K562 (cell line): ENCODE measurements around the gene MPP7. TPM values are rescaled to one million over a fixed set of nuclear protein-coding genes. Genes with fewer than 3 reads are reported as not detected.

Experiments used
- ATAC-seq: fragments of 200-7000 bp; cut with Tn5 transposase; 3 replicates; pipeline ENCODE4 v1.9.1; 2020; ENCODE audit warnings: moderate library complexity
- BruUV-seq: library from RNA; stranded (reverse); fragments of 400-500 nt; replicated peaks from 2 replicates; lab custom pipeline; 2021; lab: Mats Ljungman, UMichigan
- CTCF ChIA-PET: fragments of 300-600 bp; formaldehyde crosslinking; extraction: SDS; loops from one replicate; lab custom pipeline; 2021; ENCODE audit warnings: low intra/inter-chr PET ratio; lab: Yijun Ruan, JAX
- POLR2A ChIA-PET: fragments of 300-600, 350-650 bp; sonication (Branson Sonifier 250); formaldehyde crosslinking; extraction: SDS; loops from one replicate; lab custom pipeline; 2021; ENCODE audit warnings: antibody characterized with exemption, inconsistent platforms; lab: Yijun Ruan, JAX
- DNase-seq, 4 experiments: peaks; one replicate each; pipeline versions ENCODE4 v3.0.0 to v3.0.0-alpha.2; 2011 to 2018; ENCODE audit warnings: low spot score in 3 of 4, mixed read lengths in 3 of 4; ENCODE audit errors: extremely low read depth in 1 of 4
- FAIRE-seq: peaks from 2 replicates; lab custom pipeline; 2011; peaks lifted over from hg19 to GRCh38; lab: Jason Lieb, UNC
- H2AFZ ChIP-seq: 2 replicates; pipeline ENCODE4 v1.6.0; 2011; ENCODE audit warnings: low read depth, low read length, control low read depth, inconsistent platforms
- H3K27ac ChIP-seq: fragments of 200-600 bp; 3 replicates; pipeline ENCODE4 v1.8.0; 2011; ENCODE audit warnings: low read depth, mild to moderate bottlenecking, control low read depth, inconsistent platforms, low read length, moderate library complexity, mixed read lengths; ENCODE audit errors: extremely low read depth
- H3K27me3 ChIP-seq, 2 experiments: fragments of 300-600 bp in 1 of 2; 2 replicates in 1 of 2; 3 replicates in 1 of 2; pipeline versions ENCODE4 v1.6.0 to v1.8.0; 2011; ENCODE audit warnings: inconsistent platforms in 2 of 2, low read length in 2 of 2, mild to moderate bottlenecking in 1 of 2, mixed read lengths in 1 of 2, moderate library complexity in 1 of 2; ENCODE audit not compliant: control insufficient read depth in 2 of 2, insufficient read depth in 2 of 2
- H3K36me3 ChIP-seq: fragments of 300-600 bp; 3 replicates; pipeline ENCODE4 v1.8.0; 2011; ENCODE audit warnings: mild to moderate bottlenecking, low read length, inconsistent platforms; ENCODE audit not compliant: control insufficient read depth, insufficient read depth
- H3K4me1 ChIP-seq, 2 experiments: fragments of 200-600 bp in 1 of 2; replicated peaks in 1 of 2; 2 replicates in 1 of 2; 3 replicates in 1 of 2; pipeline versions ENCODE4 v1.5.1 to v1.8.0; 2011; ENCODE audit warnings: inconsistent platforms in 2 of 2, low read length in 2 of 2, mild to moderate bottlenecking in 1 of 2, mixed read lengths in 1 of 2, moderate library complexity in 1 of 2; ENCODE audit not compliant: control insufficient read depth in 2 of 2, insufficient read depth in 2 of 2
- H3K4me2 ChIP-seq: 2 replicates; pipeline ENCODE4 v1.6.1; 2011; ENCODE audit warnings: low read length, control low read depth, inconsistent platforms, mixed read lengths; ENCODE audit not compliant: insufficient read depth
- H3K4me3 ChIP-seq: fragments of 200-600 bp; sonication (generic), shearing (Covaris generic); 2 replicates; pipeline ENCODE4 v1.5.1; 2016; ENCODE audit warnings: control low read depth, inconsistent platforms
- H3K79me2 ChIP-seq: fragments of 200-600 bp; 3 replicates; pipeline ENCODE4 v1.8.0; 2011; ENCODE audit warnings: low read length, inconsistent platforms; ENCODE audit not compliant: control insufficient read depth, insufficient read depth
- H3K9ac ChIP-seq, 2 experiments: 2 replicates each; pipeline versions ENCODE4 v1.6.0 to v1.6.1; 2011; ENCODE audit warnings: low read depth in 2 of 2, low read length in 2 of 2, control low read depth in 1 of 2, inconsistent platforms in 1 of 2, mild to moderate bottlenecking in 1 of 2, mixed read lengths in 1 of 2; ENCODE audit not compliant: insufficient read depth in 1 of 2
- H3K9me1 ChIP-seq: one replicate; pipeline ENCODE4 v1.6.0; 2011; ENCODE audit warnings: inconsistent platforms, mild to moderate bottlenecking, low read length, moderate library complexity; ENCODE audit not compliant: control insufficient read depth, insufficient read depth
- H3K9me3 ChIP-seq: replicated peaks from 2 replicates; pipeline ENCODE4 v1.5.1; 2011; ENCODE audit warnings: low read depth, low read length, inconsistent platforms; ENCODE audit not compliant: control insufficient read depth, insufficient read depth
- H4K20me1 ChIP-seq: replicated peaks from 2 replicates; pipeline ENCODE4 v1.6.1; 2011; ENCODE audit warnings: low read length, inconsistent platforms, mixed read lengths; ENCODE audit not compliant: control insufficient read depth, insufficient read depth
- CBX3 ChIP-seq, 2 experiments: IDR thresholded peaks; 1 replicate in 1 of 2; 2 replicates in 1 of 2; pipeline ENCODE4 v1.6.1; 2012; ENCODE audit warnings: inconsistent platforms in 2 of 2, low read length in 2 of 2, borderline replicate concordance in 1 of 2, control low read depth in 1 of 2
- POLR2B ChIP-seq: fragments of 450-650 bp; IDR thresholded peaks from 2 replicates; pipeline ENCODE4 v1.6.1; 2018; ENCODE audit warnings: low read depth; ENCODE audit not compliant: partially characterized antibody
- SMARCA5 ChIP-seq: fragments of 450-650 bp; IDR thresholded peaks from 2 replicates; pipeline ENCODE4 v1.6.1; 2016
- STAT5B ChIP-seq: fragments of 250-450 bp; sonication (Bioruptor Pico); IDR thresholded peaks from 2 replicates; pipeline ENCODE4 v1.8.0; 2021; ENCODE audit warnings: mild to moderate bottlenecking, inconsistent platforms
- ZFX ChIP-seq: sonication (generic); formaldehyde crosslinking; IDR thresholded peaks from 2 replicates; pipeline ENCODE4 v1.8.0; 2022; ENCODE audit warnings: mild to moderate bottlenecking, missing genetic modification reagents, moderate library complexity
- ZNF175 ChIP-seq: fragments of 200-800 bp; sonication (Bioruptor generic); IDR thresholded peaks from 2 replicates; pipeline ENCODE4 v1.6.1; 2016; ENCODE audit warnings: low read depth, mild to moderate bottlenecking, missing genetic modification characterization, missing compliant biosample characterization
- ZNF77 ChIP-seq: fragments of 250-450 bp; sonication (Bioruptor Pico); IDR thresholded peaks from 2 replicates; pipeline ENCODE4 v1.5.0; 2020
- WGBS: fragments of 100-300 bp; shearing (Covaris generic); methylation state at CpG from one replicate; pipeline ENCODE4 v1.1.6; 2016; ENCODE audit warnings: low coverage, mixed read lengths; ENCODE audit not compliant: insufficient coverage; ENCODE audit errors: missing lambda C conversion rate; 5-methylcytosine and 5-hydroxymethylcytosine counted together
- in situ Hi-C: fragments of 300-500 bp; cut with MboI; formaldehyde crosslinking; loops from 4 replicates; pipeline ENCODE4 v1.15.0; 2018; ENCODE audit warnings: inconsistent platforms, mixed read lengths
- intact Hi-C: fragments of 100-400 bp; cut with micrococcal nuclease; formaldehyde crosslinking; loops from 2 replicates; pipeline ENCODE4 v1.14.2; 2022
- polyA plus RNA-seq, 8 experiments: library from polyadenylated mRNA; depleted of rRNA in 4 of 8; stranded (reverse) in 5 of 8; unstranded in 3 of 8; fragments of >200 nt; fragmentation: Nextera tagmentation in 2 of 8; fragmentation: Illumina TruSeq in 1 of 8; extraction: Ambion mirVana in 2 of 8; extraction: Trizol in 1 of 8; gene quantifications; 2 replicates each; pipeline versions ENCODE4 v1.2.1 to v1.2.3, GENCODE V29; 2011 to 2014; ENCODE audit warnings: inconsistent platforms in 1 of 8, missing spikeins in 1 of 8
- total RNA-seq, 7 experiments: library from RNA; depleted of rRNA in 6 of 7; stranded (reverse); fragments of >200 nt in 6 of 7; fragmentation: Illumina TruSeq in 2 of 7; extraction: Trizol in 2 of 7; gene quantifications; 2 replicates each; pipeline versions ENCODE4 v1.2.1 to v1.2.3, GENCODE V29; 2011 to 2021; ENCODE audit warnings: low replicate concordance in 1 of 7
- TF ChIP-seq, protein P1 (sequence below): IDR thresholded peaks from 3 replicates; pipeline ENCODE4 v1.6.1; 2011; ENCODE audit warnings: borderline replicate concordance, mild to moderate bottlenecking, moderate library complexity; ENCODE audit not compliant: insufficient read length; ENCODE audit errors: extremely low read depth
- TF ChIP-seq, protein P2 (sequence below): sonication (generic); formaldehyde crosslinking; IDR thresholded peaks from 2 replicates; pipeline ENCODE4 v1.8.0; 2022; ENCODE audit warnings: mild to moderate bottlenecking, missing genetic modification reagents
- TF ChIP-seq, protein P3 (sequence below): fragments of 450-650 bp; IDR thresholded peaks from 2 replicates; pipeline ENCODE4 v1.6.1; 2017; ENCODE audit warnings: antibody characterized with exemption
- TF ChIP-seq, protein P4 (sequence below): fragments of 450-650 bp; formaldehyde crosslinking; IDR thresholded peaks from 2 replicates; pipeline ENCODE4 v1.4.0; 2022; ENCODE audit warnings: mild to moderate bottlenecking, moderate library complexity
- TF ChIP-seq, protein P5 (sequence below): sonication (generic); formaldehyde crosslinking; IDR thresholded peaks from 2 replicates; pipeline ENCODE4 v1.9.0; 2022; ENCODE audit warnings: mild to moderate bottlenecking, missing genetic modification reagents
- TF ChIP-seq, protein P6 (sequence below): sonication (generic); formaldehyde crosslinking; IDR thresholded peaks from 2 replicates; pipeline ENCODE4 v1.4.0; 2020; ENCODE audit warnings: mild to moderate bottlenecking, missing genetic modification reagents

MPP7 gene
- total and polyA plus RNA-seq, 9 of the 15 experiments (the other 6 are each of a cell fraction or from before 2014, with no cell fraction given) = 0.03 to 0.50 (median 0.23) TPM

DNA sequence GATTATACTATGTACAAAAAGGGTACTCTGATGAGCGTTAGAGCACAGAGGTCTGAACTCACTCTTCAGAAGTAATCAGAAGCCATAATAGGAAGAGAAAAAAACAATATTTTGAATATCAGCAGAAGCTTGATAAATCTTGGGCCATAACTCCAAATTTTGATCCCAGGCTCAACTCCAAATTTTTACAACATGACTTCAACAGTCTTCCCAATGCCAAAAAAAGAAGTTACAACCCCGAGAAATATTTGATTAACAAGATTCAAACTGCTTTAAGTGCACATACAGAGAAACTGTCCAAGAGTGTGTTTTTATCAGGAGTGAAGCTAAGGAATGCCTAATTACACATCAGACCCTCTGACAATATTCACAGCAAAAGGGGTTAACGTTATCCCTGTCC lies 7.5 kb downstream of the MPP7 start:
- CTCF ChIA-PET = no interaction called here
- H3K9me3 ChIP-seq = no peaks in the 10 kb centered on the region
- ATAC-seq = no peak
- no peak for FAIRE-seq
- POLR2A ChIA-PET = no interaction called here
- H3K9me1 ChIP-seq = no peaks in the 10 kb centered on the region
- H3K4me2 ChIP-seq = no peak overlapping the region
- WGBS = 3% methylated on average over 3 of the region's 3 CpGs
- in situ Hi-C loops = no loop called here
- no peak overlapping the region for H3K4me3 ChIP-seq
- H3K27me3 ChIP-seq = peaks cover 6 to 14% of the 10 kb centered on the region in 2 experiments; a peak in 2 of 5 replicates
- H3K79me2 ChIP-seq = no peaks in the 10 kb centered on the region
- no peaks in the 10 kb centered on the region for H3K36me3 ChIP-seq
- intact Hi-C loops = no loop called here
- no peaks in the 10 kb centered on the region for H3K4me1 ChIP-seq
- H3K9ac ChIP-seq = no peak overlapping the region
- H4K20me1 ChIP-seq = no peaks in the 10 kb centered on the region
- no peak for DNase-seq
- H2AFZ ChIP-seq = no peak overlapping the region
- H3K27ac ChIP-seq = no peak overlapping the region
- no TSS peak for BruUV-seq
- TF ChIP-seq, protein P1, sequence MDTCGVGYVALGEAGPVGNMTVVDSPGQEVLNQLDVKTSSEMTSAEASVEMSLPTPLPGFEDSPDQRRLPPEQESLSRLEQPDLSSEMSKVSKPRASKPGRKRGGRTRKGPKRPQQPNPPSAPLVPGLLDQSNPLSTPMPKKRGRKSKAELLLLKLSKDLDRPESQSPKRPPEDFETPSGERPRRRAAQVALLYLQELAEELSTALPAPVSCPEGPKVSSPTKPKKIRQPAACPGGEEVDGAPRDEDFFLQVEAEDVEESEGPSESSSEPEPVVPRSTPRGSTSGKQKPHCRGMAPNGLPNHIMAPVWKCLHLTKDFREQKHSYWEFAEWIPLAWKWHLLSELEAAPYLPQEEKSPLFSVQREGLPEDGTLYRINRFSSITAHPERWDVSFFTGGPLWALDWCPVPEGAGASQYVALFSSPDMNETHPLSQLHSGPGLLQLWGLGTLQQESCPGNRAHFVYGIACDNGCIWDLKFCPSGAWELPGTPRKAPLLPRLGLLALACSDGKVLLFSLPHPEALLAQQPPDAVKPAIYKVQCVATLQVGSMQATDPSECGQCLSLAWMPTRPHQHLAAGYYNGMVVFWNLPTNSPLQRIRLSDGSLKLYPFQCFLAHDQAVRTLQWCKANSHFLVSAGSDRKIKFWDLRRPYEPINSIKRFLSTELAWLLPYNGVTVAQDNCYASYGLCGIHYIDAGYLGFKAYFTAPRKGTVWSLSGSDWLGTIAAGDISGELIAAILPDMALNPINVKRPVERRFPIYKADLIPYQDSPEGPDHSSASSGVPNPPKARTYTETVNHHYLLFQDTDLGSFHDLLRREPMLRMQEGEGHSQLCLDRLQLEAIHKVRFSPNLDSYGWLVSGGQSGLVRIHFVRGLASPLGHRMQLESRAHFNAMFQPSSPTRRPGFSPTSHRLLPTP = no peak
- TF ChIP-seq, protein P2, sequence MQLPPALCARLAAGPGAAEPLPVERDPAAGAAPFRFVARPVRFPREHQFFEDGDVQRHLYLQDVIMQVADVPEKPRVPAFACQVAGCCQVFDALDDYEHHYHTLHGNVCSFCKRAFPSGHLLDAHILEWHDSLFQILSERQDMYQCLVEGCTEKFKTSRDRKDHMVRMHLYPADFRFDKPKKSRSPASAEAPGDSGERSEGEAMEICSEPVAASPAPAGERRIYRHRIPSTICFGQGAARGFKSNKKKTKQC (CRISPR knock-in tag) = no peak
- TF ChIP-seq, protein P3, sequence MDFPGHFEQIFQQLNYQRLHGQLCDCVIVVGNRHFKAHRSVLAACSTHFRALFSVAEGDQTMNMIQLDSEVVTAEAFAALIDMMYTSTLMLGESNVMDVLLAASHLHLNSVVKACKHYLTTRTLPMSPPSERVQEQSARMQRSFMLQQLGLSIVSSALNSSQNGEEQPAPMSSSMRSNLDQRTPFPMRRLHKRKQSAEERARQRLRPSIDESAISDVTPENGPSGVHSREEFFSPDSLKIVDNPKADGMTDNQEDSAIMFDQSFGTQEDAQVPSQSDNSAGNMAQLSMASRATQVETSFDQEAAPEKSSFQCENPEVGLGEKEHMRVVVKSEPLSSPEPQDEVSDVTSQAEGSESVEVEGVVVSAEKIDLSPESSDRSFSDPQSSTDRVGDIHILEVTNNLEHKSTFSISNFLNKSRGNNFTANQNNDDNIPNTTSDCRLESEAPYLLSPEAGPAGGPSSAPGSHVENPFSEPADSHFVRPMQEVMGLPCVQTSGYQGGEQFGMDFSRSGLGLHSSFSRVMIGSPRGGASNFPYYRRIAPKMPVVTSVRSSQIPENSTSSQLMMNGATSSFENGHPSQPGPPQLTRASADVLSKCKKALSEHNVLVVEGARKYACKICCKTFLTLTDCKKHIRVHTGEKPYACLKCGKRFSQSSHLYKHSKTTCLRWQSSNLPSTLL = no peak
- TF ChIP-seq, protein P4, sequence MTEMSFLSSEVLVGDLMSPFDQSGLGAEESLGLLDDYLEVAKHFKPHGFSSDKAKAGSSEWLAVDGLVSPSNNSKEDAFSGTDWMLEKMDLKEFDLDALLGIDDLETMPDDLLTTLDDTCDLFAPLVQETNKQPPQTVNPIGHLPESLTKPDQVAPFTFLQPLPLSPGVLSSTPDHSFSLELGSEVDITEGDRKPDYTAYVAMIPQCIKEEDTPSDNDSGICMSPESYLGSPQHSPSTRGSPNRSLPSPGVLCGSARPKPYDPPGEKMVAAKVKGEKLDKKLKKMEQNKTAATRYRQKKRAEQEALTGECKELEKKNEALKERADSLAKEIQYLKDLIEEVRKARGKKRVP (CRISPR knock-in tag) = no peak
- TF ChIP-seq, protein P5, sequence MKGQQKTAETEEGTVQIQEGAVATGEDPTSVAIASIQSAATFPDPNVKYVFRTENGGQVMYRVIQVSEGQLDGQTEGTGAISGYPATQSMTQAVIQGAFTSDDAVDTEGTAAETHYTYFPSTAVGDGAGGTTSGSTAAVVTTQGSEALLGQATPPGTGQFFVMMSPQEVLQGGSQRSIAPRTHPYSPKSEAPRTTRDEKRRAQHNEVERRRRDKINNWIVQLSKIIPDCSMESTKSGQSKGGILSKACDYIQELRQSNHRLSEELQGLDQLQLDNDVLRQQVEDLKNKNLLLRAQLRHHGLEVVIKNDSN (CRISPR knock-in tag) = no peak
- TF ChIP-seq CBX3 (IDR thresholded peaks at IDR 0.05; ENCODE audit: borderline replicate concordance in 1 of 2, low read length in 2 of 2) (no peak), ZNF175 (CRISPR knock-in tag) (no peak), SMARCA5 (no peak), ZNF77 (no peak), POLR2B (no peak), STAT5B (CRISPR knock-in tag) (no peak), ZFX (no peak)
- TF ChIP-seq, protein P6, sequence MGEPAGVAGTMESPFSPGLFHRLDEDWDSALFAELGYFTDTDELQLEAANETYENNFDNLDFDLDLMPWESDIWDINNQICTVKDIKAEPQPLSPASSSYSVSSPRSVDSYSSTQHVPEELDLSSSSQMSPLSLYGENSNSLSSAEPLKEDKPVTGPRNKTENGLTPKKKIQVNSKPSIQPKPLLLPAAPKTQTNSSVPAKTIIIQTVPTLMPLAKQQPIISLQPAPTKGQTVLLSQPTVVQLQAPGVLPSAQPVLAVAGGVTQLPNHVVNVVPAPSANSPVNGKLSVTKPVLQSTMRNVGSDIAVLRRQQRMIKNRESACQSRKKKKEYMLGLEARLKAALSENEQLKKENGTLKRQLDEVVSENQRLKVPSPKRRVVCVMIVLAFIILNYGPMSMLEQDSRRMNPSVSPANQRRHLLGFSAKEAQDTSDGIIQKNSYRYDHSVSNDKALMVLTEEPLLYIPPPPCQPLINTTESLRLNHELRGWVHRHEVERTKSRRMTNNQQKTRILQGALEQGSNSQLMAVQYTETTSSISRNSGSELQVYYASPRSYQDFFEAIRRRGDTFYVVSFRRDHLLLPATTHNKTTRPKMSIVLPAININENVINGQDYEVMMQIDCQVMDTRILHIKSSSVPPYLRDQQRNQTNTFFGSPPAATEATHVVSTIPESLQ (CRISPR knock-in tag) = no peak
